B cell (primary cell): ENCODE data around the gene PTPRC. TPM values are rescaled to one million over a fixed set of nuclear protein-coding genes. Genes with fewer than 3 reads are reported as not detected.

Source experiments
- ATAC-seq: fragments of 200-7000 bp; cut with Tn5 transposase; one replicate; pipeline ENCODE4 v1.10.0; 2021; ENCODE audit warnings: low read depth, mild to moderate bottlenecking, moderate number of reproducible peaks, moderate library complexity
- CTCF ChIA-PET: fragments of 350-600 bp; sonication (Branson Sonifier 250); formaldehyde crosslinking; loops from one replicate; lab custom pipeline; 2021; ENCODE audit warnings: antibody characterized with exemption, inconsistent platforms; lab: Charles Lee
- POLR2A ChIA-PET: fragments of 350-600 bp; sonication (Branson Sonifier 250); formaldehyde crosslinking; loops from one replicate; lab custom pipeline; 2021; ENCODE audit warnings: antibody characterized with exemption; lab: Charles Lee
- DNase-seq: peaks from one replicate; pipeline ENCODE4 v3.0.0; 2013
- H2AFZ ChIP-seq: 2 replicates; pipeline ENCODE4 v1.6.1; 2012; ENCODE audit warnings: mild to moderate bottlenecking, low read depth, low read length; ENCODE audit not compliant: insufficient read depth, poor library complexity, severe bottlenecking
- H3K27ac ChIP-seq, 2 donors: 1 replicate in 1 of 2; 2 replicates in 1 of 2; pipeline ENCODE4 v1.5.1; 2012 to 2013; ENCODE audit warnings: low read length in 2 of 2, mild to moderate bottlenecking in 2 of 2, moderate library complexity in 1 of 2
- H3K27me3 ChIP-seq, 4 experiments: fragments of 200-600 bp in 1 of 4; sonication (generic) in 1 of 4; replicated peaks in 1 of 4; 1 replicate in 2 of 4; 2 replicates in 2 of 4; pipeline versions ENCODE4 v1.6.1 to v1.7.0; 2013 to 2016; ENCODE audit warnings: low read length in 3 of 4, mild to moderate bottlenecking in 2 of 4, mixed read lengths in 1 of 4, moderate library complexity in 1 of 4; ENCODE audit not compliant: insufficient read depth in 4 of 4, control insufficient read depth in 3 of 4; ENCODE audit errors: control extremely low read depth in 1 of 4
- H3K36me3 ChIP-seq, 2 experiments: replicated peaks in 1 of 2; 1 replicate in 1 of 2; 2 replicates in 1 of 2; pipeline versions ENCODE4 v1.6.1 to v1.7.1; 2013; ENCODE audit warnings: low read length in 1 of 2; ENCODE audit not compliant: insufficient read depth in 2 of 2, control insufficient read depth in 1 of 2; ENCODE audit errors: control extremely low read depth in 1 of 2, extremely low read depth in 1 of 2
- H3K4me1 ChIP-seq, 2 donors: fragments of 200-600 bp in 1 of 2; sonication (generic) in 1 of 2; 1 replicate in 1 of 2; 2 replicates in 1 of 2; pipeline versions ENCODE4 v1.5.1 to v1.6.1; 2013 to 2017; ENCODE audit warnings: low read length in 2 of 2; ENCODE audit not compliant: control insufficient read depth in 2 of 2, insufficient read depth in 2 of 2
- H3K4me2 ChIP-seq: replicated peaks from 2 replicates; pipeline ENCODE3; 2012; ENCODE audit warnings: mild to moderate bottlenecking, low read depth, low read length; ENCODE audit not compliant: poor library complexity, severe bottlenecking
- H3K4me3 ChIP-seq, 5 experiments: fragments of 200-600 bp in 1 of 5; sonication (generic) in 1 of 5; 1 replicate in 3 of 5; 2 replicates in 2 of 5; pipeline versions ENCODE4 v1.5.1 to v1.7.0; 2011 to 2016; ENCODE audit warnings: low read length in 4 of 5, mild to moderate bottlenecking in 4 of 5, low read depth in 2 of 5, control low read depth in 1 of 5, moderate library complexity in 1 of 5; ENCODE audit not compliant: insufficient read depth in 1 of 5; ENCODE audit errors: control extremely low read depth in 1 of 5, extremely low read depth in 1 of 5
- H3K79me2 ChIP-seq: fragments of 200-600 bp; sonication (generic); one replicate; pipeline ENCODE4 v1.6.0; 2016; ENCODE audit warnings: low read length; ENCODE audit not compliant: control insufficient read depth, insufficient read depth
- H3K9ac ChIP-seq: fragments of 200-600 bp; sonication (generic); 2 replicates; pipeline ENCODE4 v1.6.1; 2017; ENCODE audit warnings: mild to moderate bottlenecking, low read length, moderate library complexity
- H3K9me3 ChIP-seq, 3 donors: one replicate each; pipeline versions ENCODE4 v1.6.1 to v1.7.1; 2013; ENCODE audit warnings: low read length in 2 of 3; ENCODE audit not compliant: control insufficient read depth in 2 of 3, insufficient read depth in 1 of 3; ENCODE audit errors: control extremely low read depth in 1 of 3
- H4K20me1 ChIP-seq: 2 replicates; pipeline ENCODE4 v1.6.0; 2012; ENCODE audit warnings: mild to moderate bottlenecking, low read length; ENCODE audit not compliant: insufficient read depth, control insufficient read depth, poor library complexity, severe bottlenecking
- H3K27ac Mint-ChIP-seq: one replicate; pipeline ENCODE4 v1.8.0; 2021; ENCODE audit warnings: mixed read lengths
- H3K27me3 Mint-ChIP-seq: one replicate; pipeline ENCODE4 v1.8.0; 2021; ENCODE audit warnings: mixed read lengths
- H3K4me1 Mint-ChIP-seq: one replicate; pipeline ENCODE4 v1.8.0; 2021; ENCODE audit warnings: mixed read lengths
- H3K4me3 Mint-ChIP-seq: one replicate; pipeline ENCODE4 v1.8.0; 2021; ENCODE audit warnings: mixed read lengths
- H3K9me3 Mint-ChIP-seq: one replicate; pipeline ENCODE4 v1.8.0; 2022; ENCODE audit warnings: mixed read lengths; ENCODE audit not compliant: insufficient read depth
- EZH2 ChIP-seq: IDR thresholded peaks from 2 replicates; pipeline ENCODE4 v1.6.1; 2012; ENCODE audit warnings: borderline replicate concordance, low read depth, mild to moderate bottlenecking, moderate library complexity, low read length; ENCODE audit not compliant: insufficient read depth, poor library complexity, severe bottlenecking
- WGBS: methylation state at CpG from one replicate; pipeline ENCODE4 v1.1.5; 2013; ENCODE audit warnings: missing lambda C conversion rate; ENCODE audit not compliant: insufficient coverage; 5-methylcytosine and 5-hydroxymethylcytosine counted together
- intact Hi-C: fragments of 100-400 bp; cut with micrococcal nuclease; formaldehyde crosslinking; loops from one replicate; pipeline ENCODE4 v1.10.0; 2022
- polyA plus RNA-seq: library from polyadenylated mRNA; depleted of rRNA; stranded (reverse); fragments of >200 nt; gene quantifications from 2 replicates; pipeline ENCODE4 v1.2.3, GENCODE V29; 2012
- total RNA-seq, 2 donors: library from RNA; stranded (reverse); fragments of 120-200 nt in 1 of 2; gene quantifications; 1 replicate in 1 of 2; 2 replicates in 1 of 2; pipeline versions ENCODE4 v1.2.3 to v1.2.4, GENCODE V29; 2013 to 2022
- TF ChIP-seq, protein P1 (sequence below): fragments of 200-600 bp; IDR thresholded peaks from one replicate; pipeline ENCODE4 v1.8.0; 2022; ENCODE audit warnings: antibody characterized with exemption, mild to moderate bottlenecking

PTPRC gene
- total and polyA plus RNA-seq, 2 donors (not counting 1 experiment from before 2014, with no cell fraction given) = 151 to 543 TPM

DNA sequence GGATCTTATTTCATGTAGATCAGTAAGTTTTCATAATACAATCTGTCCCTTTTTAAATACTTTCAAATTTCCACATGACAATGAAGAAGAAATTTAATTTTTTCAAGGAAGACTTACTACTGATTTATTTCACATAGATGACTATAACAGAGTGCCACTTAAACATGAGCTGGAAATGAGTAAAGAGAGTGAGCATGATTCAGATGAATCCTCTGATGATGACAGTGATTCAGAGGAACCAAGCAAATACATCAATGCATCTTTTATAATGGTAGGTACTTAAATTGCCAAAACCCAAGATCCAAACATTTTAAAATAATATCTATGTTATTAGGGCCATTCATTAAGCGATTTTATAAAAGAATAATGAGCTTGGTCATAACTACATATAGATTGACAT lies 110.4 kb downstream of the PTPRC start:
- WGBS = no CpG with 5 or more reads among the region's 1 CpG
- peaks cover 31 to 91% of the 10 kb centered on the region in 2 experiments for H3K36me3 ChIP-seq

DNA sequence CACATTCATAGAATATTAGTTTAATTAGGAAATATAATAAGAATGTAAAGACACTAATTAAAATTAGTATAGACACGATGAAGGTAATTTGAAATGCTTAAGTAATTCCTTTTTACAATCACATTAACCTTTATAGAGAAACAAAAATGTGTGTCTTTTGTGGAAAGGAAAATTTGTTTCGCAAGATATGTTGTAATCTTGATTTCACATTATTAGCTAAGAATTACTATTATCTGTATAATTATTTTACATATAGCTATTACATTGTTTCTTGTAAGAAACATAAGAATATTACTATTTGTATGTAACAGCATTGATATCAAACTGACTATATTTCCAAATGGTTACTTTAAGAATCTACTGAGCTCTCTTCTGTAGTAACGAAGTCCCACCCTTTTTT lies 111.2 kb downstream of the PTPRC start:
- H3K27ac Mint-ChIP-seq = no peak overlapping the region
- CTCF ChIA-PET = interaction anchor here (1.2 to 2.2 kb wide), 2 partner anchors 12 to 363 kb away, joined by 3 to 7 read pairs; no protein-coding TSS in a partner anchor

More for the DNA sequence above, 110.4 kb downstream of the PTPRC start:
- no peaks in the 10 kb centered on the region for H3K9me3 ChIP-seq
- no peak overlapping the region for H3K4me3 ChIP-seq
- no peaks in the 10 kb centered on the region for H3K27me3 ChIP-seq
- no peak overlapping the region for H2AFZ ChIP-seq
- H3K27ac ChIP-seq = no peak overlapping the region
- no peak overlapping the region for H3K4me2 ChIP-seq
- no peaks in the 10 kb centered on the region for H3K79me2 ChIP-seq
- CTCF ChIA-PET = interaction anchor here (1.1 kb wide), 1 partner anchor 11 kb away, joined by 3 read pairs; no protein-coding TSS in a partner anchor
- Mint-ChIP-seq H3K27ac (no peak overlapping the region), H3K4me3 (no peak overlapping the region), H3K9me3 (no peaks in the 10 kb centered on the region), H3K4me1 (no peaks in the 10 kb centered on the region), H3K27me3 (no peaks in the 10 kb centered on the region)
- ATAC-seq = no peak
- POLR2A ChIA-PET = no interaction called here
- H4K20me1 ChIP-seq = peaks cover 17% of the 10 kb centered on the region
- no peaks in the 10 kb centered on the region for H3K4me1 ChIP-seq
- DNase-seq = no peak
- intact Hi-C loops = loop anchor here (2.0 to 5.0 kb wide), 3 partner anchors 18 to 363 kb away; no protein-coding TSS in a partner anchor
- TF ChIP-seq EZH2 = no peak
- TF ChIP-seq, protein P1, sequence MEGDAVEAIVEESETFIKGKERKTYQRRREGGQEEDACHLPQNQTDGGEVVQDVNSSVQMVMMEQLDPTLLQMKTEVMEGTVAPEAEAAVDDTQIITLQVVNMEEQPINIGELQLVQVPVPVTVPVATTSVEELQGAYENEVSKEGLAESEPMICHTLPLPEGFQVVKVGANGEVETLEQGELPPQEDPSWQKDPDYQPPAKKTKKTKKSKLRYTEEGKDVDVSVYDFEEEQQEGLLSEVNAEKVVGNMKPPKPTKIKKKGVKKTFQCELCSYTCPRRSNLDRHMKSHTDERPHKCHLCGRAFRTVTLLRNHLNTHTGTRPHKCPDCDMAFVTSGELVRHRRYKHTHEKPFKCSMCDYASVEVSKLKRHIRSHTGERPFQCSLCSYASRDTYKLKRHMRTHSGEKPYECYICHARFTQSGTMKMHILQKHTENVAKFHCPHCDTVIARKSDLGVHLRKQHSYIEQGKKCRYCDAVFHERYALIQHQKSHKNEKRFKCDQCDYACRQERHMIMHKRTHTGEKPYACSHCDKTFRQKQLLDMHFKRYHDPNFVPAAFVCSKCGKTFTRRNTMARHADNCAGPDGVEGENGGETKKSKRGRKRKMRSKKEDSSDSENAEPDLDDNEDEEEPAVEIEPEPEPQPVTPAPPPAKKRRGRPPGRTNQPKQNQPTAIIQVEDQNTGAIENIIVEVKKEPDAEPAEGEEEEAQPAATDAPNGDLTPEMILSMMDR = no peak
- H3K9ac ChIP-seq = no peak overlapping the region

More for the DNA sequence above, 111.2 kb downstream of the PTPRC start:
- Histone ChIP-seq H3K9ac (no peak overlapping the region), H2AFZ (no peak overlapping the region), H3K36me3 (peaks cover 28 to 91% of the 10 kb centered on the region in 2 experiments), H3K27ac (no peak overlapping the region), H3K79me2 (no peaks in the 10 kb centered on the region), H3K4me1 (no peaks in the 10 kb centered on the region), H3K4me3 (no peak overlapping the region), H3K27me3 (no peaks in the 10 kb centered on the region), H3K9me3 (no peaks in the 10 kb centered on the region), H3K4me2 (no peak overlapping the region), H4K20me1 (peaks cover 17% of the 10 kb centered on the region)
- no peak for TF ChIP-seq EZH2
- TF ChIP-seq, protein P1 = no peak
- ATAC-seq = no peak
- POLR2A ChIA-PET = no interaction called here
- intact Hi-C loops = loop anchor here (5.0 kb wide), 1 partner anchor 33 kb away; no protein-coding TSS in a partner anchor
- Mint-ChIP-seq H3K4me3 (no peak overlapping the region), H3K9me3 (no peaks in the 10 kb centered on the region), H3K4me1 (peaks cover 3% of the 10 kb centered on the region), H3K27me3 (no peaks in the 10 kb centered on the region)
- 67% methylated on average over 1 of the region's 3 CpGs for WGBS
- DNase-seq = no peak
